ENCODE measurements around the gene MAP4K4. TPM values are rescaled to one million over a fixed set of nuclear protein-coding genes. Genes with fewer than 3 reads are reported as not detected.
A peak's percentile ranks its signal among the peaks of the same experiment; 100 is the strongest.

MAP4K4 gene
- total and polyA plus RNA-seq, 2 of the 4 experiments (the other 2 are of a cell fraction): 89.4 to 124 TPM

DNA sequence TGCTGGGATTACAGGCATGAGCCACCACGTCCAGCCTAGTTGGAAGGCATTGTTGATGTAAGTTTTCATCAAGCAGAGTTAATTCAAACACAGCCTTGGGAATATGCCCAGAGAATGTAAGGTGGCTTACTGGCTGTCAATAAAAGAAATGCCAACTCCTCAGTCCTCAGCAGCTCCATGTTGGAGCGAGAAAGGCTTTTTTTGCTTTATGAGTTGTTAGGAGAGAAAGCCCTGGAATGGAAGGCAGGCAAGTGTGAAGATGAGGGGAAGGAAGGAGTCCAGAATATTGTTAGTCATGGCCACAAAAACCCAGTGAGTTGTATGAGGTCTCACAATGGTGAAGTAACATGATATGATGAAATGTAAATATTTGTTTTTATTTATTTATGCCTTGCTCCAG, 57.1 kb downstream of the MAP4K4 start:
- intact Hi-C loops (cut with micrococcal nuclease): loop anchor here (5.0 kb wide), 1 partner anchor 337 kb away; no protein-coding TSS in a partner anchor
- dilution Hi-C loops (cut with HindIII; ENCODE audit: low sequenced_read_pairs, unreplicated experiment): no loop called here
- ChIA-PET POLR2A (ENCODE audit: unreplicated experiment) (interaction anchor here (0.6 kb wide), 1 partner anchor 61 kb away, joined by 3 read pairs; no protein-coding TSS in a partner anchor), CTCF (no interaction called here)
- H3K4me3 ChIP-seq (ENCODE audit: insufficient read depth, low read depth, low read length): no peak overlapping the region
- 0 out of 4 replicates have a peak overlapping the region, but pooled peaks of 1 of the 2 experiments have one; percentile 2 for H4K8ac ChIP-seq (ENCODE audit: low read depth in 2 of 2, low read length in 2 of 2)
- peak overlapping the region; percentile 54 for H3K14ac ChIP-seq (replicated peaks; ENCODE audit: low read depth, low read length)
- peak overlapping the region; percentile 73 for H3K4ac ChIP-seq (ENCODE audit: low read depth, low read length)
- no TSS peak for BruUV-seq (replicated peaks)
- peak overlapping the region; percentile 74 for H4K5ac ChIP-seq (ENCODE audit: low read depth, low read length)
- H3K9ac ChIP-seq (ENCODE audit: low read depth, low read length): no peak overlapping the region
- peak; percentile 63 for DNase-seq
- peaks cover 11 to 73% of the 10 kb centered on the region in 2 experiments for H3K79me1 ChIP-seq (ENCODE audit: low read depth in 1 of 2, low read length in 2 of 2)
- H2AK9ac ChIP-seq (replicated peaks; ENCODE audit: low read depth, low read length, poor library complexity): no peak overlapping the region
- H3K9me3 ChIP-seq (ENCODE audit: control insufficient read depth, insufficient read depth, low read length): no peaks in the 10 kb centered on the region
- peak overlapping the region; percentile 80 for H3K4me2 ChIP-seq (ENCODE audit: low read depth, low read length)
- peak; percentile 38 for ATAC-seq (ENCODE audit: low read depth)
- H2AFZ ChIP-seq (replicated peaks; ENCODE audit: low read length, poor library complexity): no peak overlapping the region
- peak overlapping the region; percentile 69 for H2BK5ac ChIP-seq (ENCODE audit: low read depth, low read length, poor library complexity, severe bottlenecking)
- H2BK15ac ChIP-seq (ENCODE audit: low read depth, low read length): no peak overlapping the region
- H4K91ac ChIP-seq (ENCODE audit: insufficient read depth, low read depth, low read length): peak overlapping the region; percentile 26; the same call in 1 of the 2 replicates
- in situ Hi-C loops (cut with MboI; ENCODE audit: low sequenced_read_pairs): no loop called here
- H2BK120ac ChIP-seq (ENCODE audit: low read depth, low read length): peak overlapping the region; percentile 7; the same call in 1 of the 2 replicates
- peaks cover 37% of the 10 kb centered on the region for H3K9me1 ChIP-seq (ENCODE audit: insufficient read depth, low read length)
- 0 out of 2 replicates have a peak overlapping the region, but pooled peaks have one; percentile 5 for H2BK20ac ChIP-seq (ENCODE audit: low read depth, low read length)
- H3K4me1 ChIP-seq (ENCODE audit: control insufficient read depth, insufficient read depth, low read length): peaks cover 30% of the 10 kb centered on the region
- no peaks in the 10 kb centered on the region for H3K36me3 ChIP-seq (ENCODE audit: control insufficient read depth, insufficient read depth, low read length)
- H3K56ac ChIP-seq (ENCODE audit: extremely low read depth, insufficient read depth, low read length): no peak overlapping the region
- H3K23ac ChIP-seq (ENCODE audit: low read depth, low read length): peak overlapping the region; percentile 62; the same call in 1 of the 2 replicates
- WGBS, 2 experiments (ENCODE audit: extremely low coverage in 2 of 2, insufficient read length in 1 of 2): 45% methylated on average over 2 of the region's 2 CpGs; no CpG with 5 or more reads in 1 of the 2 experiments
- peak; percentile 27; the same call in 1 of the 2 replicates for TF ChIP-seq CEBPB (IDR thresholded peaks at IDR 0.05; ENCODE audit: low read depth, low read length)
- TF ChIP-seq FOS (IDR thresholded peaks at IDR 0.05; ENCODE audit: low read depth, low read length): no peak
- TF ChIP-seq SMC3 (IDR thresholded peaks at IDR 0.05; ENCODE audit: low read depth, low read length): no peak
- H2AK5ac ChIP-seq (ENCODE audit: low read depth, low read length): no peak overlapping the region
- H3K18ac ChIP-seq (ENCODE audit: low read depth, low read length): peak overlapping the region; percentile 83; the same call in 1 of the 2 replicates
- no peaks in the 10 kb centered on the region for H3K27me3 ChIP-seq (ENCODE audit: control insufficient read depth, insufficient read depth, low read length)
- H3K27ac ChIP-seq (ENCODE audit: insufficient read depth, low read length): peak overlapping the region; percentile 73
- peaks cover 55% of the 10 kb centered on the region for H4K20me1 ChIP-seq (ENCODE audit: insufficient read depth, low read length)
